ENCODE measurements around the gene MARCHF3.

GRCh38 chr5:127055880-127056653, 25.7 kb upstream of the MARCHF3 start:
- TF ChIP-seq EZH2 (IDR thresholded peaks at IDR 0.05; ENCODE audit: borderline replicate concordance, low read length) (no peak), CTCF (IDR thresholded peaks at IDR 0.05; ENCODE audit: low read length) (no peak)

Measured in OCI-LY1 (cell line).